ENCODE measurements around the gene RTN4IP1.

Gene RTN4IP1

GRCh38 chr6:106537662-106538061 is 91.6 kb downstream of the RTN4IP1 start:
- H3K9me2 ChIP-seq (replicated peaks; ENCODE audit: low read depth, low read length), result no peaks in the 10 kb centered on the region
- H3K79me2 ChIP-seq (ENCODE audit: insufficient read depth, low read length), result no peaks in the 10 kb centered on the region
- H3K4me2 ChIP-seq (ENCODE audit: low read depth, low read length, poor library complexity, severe bottlenecking), result no peak overlapping the region
- no peaks in the 10 kb centered on the region for H3F3A ChIP-seq (ENCODE audit: low read depth)
- H4K20me1 ChIP-seq (ENCODE audit: insufficient read depth, low read length, poor library complexity, severe bottlenecking), result no peaks in the 10 kb centered on the region
- H3K27me3 ChIP-seq (ENCODE audit: insufficient read depth, low read length, poor library complexity, severe bottlenecking), result no peaks in the 10 kb centered on the region
- TF ChIP-seq, protein P1, sequence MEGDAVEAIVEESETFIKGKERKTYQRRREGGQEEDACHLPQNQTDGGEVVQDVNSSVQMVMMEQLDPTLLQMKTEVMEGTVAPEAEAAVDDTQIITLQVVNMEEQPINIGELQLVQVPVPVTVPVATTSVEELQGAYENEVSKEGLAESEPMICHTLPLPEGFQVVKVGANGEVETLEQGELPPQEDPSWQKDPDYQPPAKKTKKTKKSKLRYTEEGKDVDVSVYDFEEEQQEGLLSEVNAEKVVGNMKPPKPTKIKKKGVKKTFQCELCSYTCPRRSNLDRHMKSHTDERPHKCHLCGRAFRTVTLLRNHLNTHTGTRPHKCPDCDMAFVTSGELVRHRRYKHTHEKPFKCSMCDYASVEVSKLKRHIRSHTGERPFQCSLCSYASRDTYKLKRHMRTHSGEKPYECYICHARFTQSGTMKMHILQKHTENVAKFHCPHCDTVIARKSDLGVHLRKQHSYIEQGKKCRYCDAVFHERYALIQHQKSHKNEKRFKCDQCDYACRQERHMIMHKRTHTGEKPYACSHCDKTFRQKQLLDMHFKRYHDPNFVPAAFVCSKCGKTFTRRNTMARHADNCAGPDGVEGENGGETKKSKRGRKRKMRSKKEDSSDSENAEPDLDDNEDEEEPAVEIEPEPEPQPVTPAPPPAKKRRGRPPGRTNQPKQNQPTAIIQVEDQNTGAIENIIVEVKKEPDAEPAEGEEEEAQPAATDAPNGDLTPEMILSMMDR (conservative IDR thresholded peaks at IDR 0.05; ENCODE audit: low read length), result no peak
- no peak for TF ChIP-seq EZH2phosphoT487 (IDR thresholded peaks at IDR 0.05; ENCODE audit: borderline replicate concordance)
- no peak overlapping the region for H2AFZ ChIP-seq (ENCODE audit: low read length)
- no peak overlapping the region for H3K4me3 ChIP-seq (ENCODE audit: low read length, poor library complexity, severe bottlenecking)
- peaks cover 21% of the 10 kb centered on the region; the same call in 1 of the 2 replicates for H3K36me3 ChIP-seq (ENCODE audit: insufficient read depth, low read length)
- H3K9ac ChIP-seq (ENCODE audit: low read depth, low read length, poor library complexity, severe bottlenecking), result no peak overlapping the region
- H3K9me3 ChIP-seq (ENCODE audit: insufficient read depth, low read depth, low read length), result no peaks in the 10 kb centered on the region
- peaks cover 30% of the 10 kb centered on the region for H3K4me1 ChIP-seq (ENCODE audit: insufficient read depth, low read length, poor library complexity, severe bottlenecking)

GRCh38 chr6:106536851-106537250 is 92.4 kb downstream of the RTN4IP1 start:
- no peaks in the 10 kb centered on the region for H3K9me3 ChIP-seq (ENCODE audit: insufficient read depth, low read depth, low read length)
- no peak overlapping the region for H3K9ac ChIP-seq (ENCODE audit: low read depth, low read length, poor library complexity, severe bottlenecking)
- no peaks in the 10 kb centered on the region for H3K27me3 ChIP-seq (ENCODE audit: insufficient read depth, low read length, poor library complexity, severe bottlenecking)
- no peaks in the 10 kb centered on the region for H4K20me1 ChIP-seq (ENCODE audit: insufficient read depth, low read length, poor library complexity, severe bottlenecking)
- H3K4me2 ChIP-seq (ENCODE audit: low read depth, low read length, poor library complexity, severe bottlenecking), result no peak overlapping the region
- no peaks in the 10 kb centered on the region for H3K9me2 ChIP-seq (replicated peaks; ENCODE audit: low read depth, low read length)
- no peaks in the 10 kb centered on the region for H3F3A ChIP-seq (ENCODE audit: low read depth)
- no peak overlapping the region for H2AFZ ChIP-seq (ENCODE audit: low read length)
- peaks cover 21% of the 10 kb centered on the region; the same call in 1 of the 2 replicates for H3K36me3 ChIP-seq (ENCODE audit: insufficient read depth, low read length)
- H3K4me1 ChIP-seq (ENCODE audit: insufficient read depth, low read length, poor library complexity, severe bottlenecking), result peaks cover 31% of the 10 kb centered on the region
- TF ChIP-seq EZH2phosphoT487 (IDR thresholded peaks at IDR 0.05; ENCODE audit: borderline replicate concordance), result no peak
- TF ChIP-seq, protein P1 (conservative IDR thresholded peaks at IDR 0.05; ENCODE audit: low read length), result no peak
- H3K4me3 ChIP-seq (ENCODE audit: low read length, poor library complexity, severe bottlenecking), result no peak overlapping the region
- H3K79me2 ChIP-seq (ENCODE audit: insufficient read depth, low read length), result no peaks in the 10 kb centered on the region

DNA sequence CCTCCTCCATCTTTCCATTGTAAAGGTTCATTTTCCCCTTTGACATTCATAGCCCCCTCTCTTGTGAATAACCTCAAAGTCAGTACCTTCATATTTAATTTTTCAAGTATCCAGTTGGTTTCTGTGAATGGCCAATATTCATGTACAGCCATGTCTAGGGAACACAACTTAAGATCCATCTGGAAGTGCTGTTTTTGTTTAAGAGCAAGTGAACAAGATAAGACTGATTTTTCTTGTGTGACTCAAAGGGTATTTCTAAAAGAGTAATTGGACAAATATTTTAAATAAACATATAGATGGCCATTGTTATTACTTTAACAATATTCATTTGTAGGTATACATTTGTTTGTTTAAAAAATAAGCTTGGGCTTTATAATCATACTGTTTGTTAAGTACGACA is 92.9 kb downstream of the RTN4IP1 start:
- no peaks in the 10 kb centered on the region for H3K27me3 ChIP-seq (ENCODE audit: insufficient read depth, low read length, poor library complexity, severe bottlenecking)
- no peaks in the 10 kb centered on the region for H3F3A ChIP-seq (ENCODE audit: low read depth)
- no peaks in the 10 kb centered on the region for H3K9me2 ChIP-seq (replicated peaks; ENCODE audit: low read depth, low read length)
- H3K36me3 ChIP-seq (ENCODE audit: insufficient read depth, low read length), result peaks cover 18% of the 10 kb centered on the region; the same call in 1 of the 2 replicates
- H3K4me1 ChIP-seq (ENCODE audit: insufficient read depth, low read length, poor library complexity, severe bottlenecking), result peaks cover 31% of the 10 kb centered on the region
- H3K9ac ChIP-seq (ENCODE audit: low read depth, low read length, poor library complexity, severe bottlenecking), result no peak overlapping the region
- H4K20me1 ChIP-seq (ENCODE audit: insufficient read depth, low read length, poor library complexity, severe bottlenecking), result no peaks in the 10 kb centered on the region
- H2AFZ ChIP-seq (ENCODE audit: low read length), result no peak overlapping the region
- H3K9me3 ChIP-seq (ENCODE audit: insufficient read depth, low read depth, low read length), result no peaks in the 10 kb centered on the region
- H3K4me2 ChIP-seq (ENCODE audit: low read depth, low read length, poor library complexity, severe bottlenecking), result no peak overlapping the region
- H3K79me2 ChIP-seq (ENCODE audit: insufficient read depth, low read length), result no peaks in the 10 kb centered on the region
- TF ChIP-seq, protein P1 (conservative IDR thresholded peaks at IDR 0.05; ENCODE audit: low read length), result no peak
- TF ChIP-seq EZH2phosphoT487 (IDR thresholded peaks at IDR 0.05; ENCODE audit: borderline replicate concordance), result no peak
- H3K4me3 ChIP-seq (ENCODE audit: low read length, poor library complexity, severe bottlenecking), result no peak overlapping the region
